ENCODE results near the gene SCN1B. TPM values are rescaled to one million over a fixed set of nuclear protein-coding genes. Genes with fewer than 3 reads are reported as not detected.

SCN1B gene
- total RNA-seq, 1 experiment from 2014 or later: 8.0 TPM

- TF ChIP-seq, protein P1, sequence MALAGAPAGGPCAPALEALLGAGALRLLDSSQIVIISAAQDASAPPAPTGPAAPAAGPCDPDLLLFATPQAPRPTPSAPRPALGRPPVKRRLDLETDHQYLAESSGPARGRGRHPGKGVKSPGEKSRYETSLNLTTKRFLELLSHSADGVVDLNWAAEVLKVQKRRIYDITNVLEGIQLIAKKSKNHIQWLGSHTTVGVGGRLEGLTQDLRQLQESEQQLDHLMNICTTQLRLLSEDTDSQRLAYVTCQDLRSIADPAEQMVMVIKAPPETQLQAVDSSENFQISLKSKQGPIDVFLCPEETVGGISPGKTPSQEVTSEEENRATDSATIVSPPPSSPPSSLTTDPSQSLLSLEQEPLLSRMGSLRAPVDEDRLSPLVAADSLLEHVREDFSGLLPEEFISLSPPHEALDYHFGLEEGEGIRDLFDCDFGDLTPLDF (CRISPR knock-in tag; IDR thresholded peaks at IDR 0.05): no peak
- TF ChIP-seq RORB (CRISPR knock-in tag; IDR thresholded peaks at IDR 0.05) (no peak), GRHL2 (CRISPR knock-in tag; IDR thresholded peaks at IDR 0.05; ENCODE audit: insufficient replicate concordance, severe bottlenecking) (no peak)
- TF ChIP-seq, protein P2, sequence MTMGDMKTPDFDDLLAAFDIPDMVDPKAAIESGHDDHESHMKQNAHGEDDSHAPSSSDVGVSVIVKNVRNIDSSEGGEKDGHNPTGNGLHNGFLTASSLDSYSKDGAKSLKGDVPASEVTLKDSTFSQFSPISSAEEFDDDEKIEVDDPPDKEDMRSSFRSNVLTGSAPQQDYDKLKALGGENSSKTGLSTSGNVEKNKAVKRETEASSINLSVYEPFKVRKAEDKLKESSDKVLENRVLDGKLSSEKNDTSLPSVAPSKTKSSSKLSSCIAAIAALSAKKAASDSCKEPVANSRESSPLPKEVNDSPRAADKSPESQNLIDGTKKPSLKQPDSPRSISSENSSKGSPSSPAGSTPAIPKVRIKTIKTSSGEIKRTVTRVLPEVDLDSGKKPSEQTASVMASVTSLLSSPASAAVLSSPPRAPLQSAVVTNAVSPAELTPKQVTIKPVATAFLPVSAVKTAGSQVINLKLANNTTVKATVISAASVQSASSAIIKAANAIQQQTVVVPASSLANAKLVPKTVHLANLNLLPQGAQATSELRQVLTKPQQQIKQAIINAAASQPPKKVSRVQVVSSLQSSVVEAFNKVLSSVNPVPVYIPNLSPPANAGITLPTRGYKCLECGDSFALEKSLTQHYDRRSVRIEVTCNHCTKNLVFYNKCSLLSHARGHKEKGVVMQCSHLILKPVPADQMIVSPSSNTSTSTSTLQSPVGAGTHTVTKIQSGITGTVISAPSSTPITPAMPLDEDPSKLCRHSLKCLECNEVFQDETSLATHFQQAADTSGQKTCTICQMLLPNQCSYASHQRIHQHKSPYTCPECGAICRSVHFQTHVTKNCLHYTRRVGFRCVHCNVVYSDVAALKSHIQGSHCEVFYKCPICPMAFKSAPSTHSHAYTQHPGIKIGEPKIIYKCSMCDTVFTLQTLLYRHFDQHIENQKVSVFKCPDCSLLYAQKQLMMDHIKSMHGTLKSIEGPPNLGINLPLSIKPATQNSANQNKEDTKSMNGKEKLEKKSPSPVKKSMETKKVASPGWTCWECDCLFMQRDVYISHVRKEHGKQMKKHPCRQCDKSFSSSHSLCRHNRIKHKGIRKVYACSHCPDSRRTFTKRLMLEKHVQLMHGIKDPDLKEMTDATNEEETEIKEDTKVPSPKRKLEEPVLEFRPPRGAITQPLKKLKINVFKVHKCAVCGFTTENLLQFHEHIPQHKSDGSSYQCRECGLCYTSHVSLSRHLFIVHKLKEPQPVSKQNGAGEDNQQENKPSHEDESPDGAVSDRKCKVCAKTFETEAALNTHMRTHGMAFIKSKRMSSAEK (CRISPR knock-in tag; IDR thresholded peaks at IDR 0.05; ENCODE audit: borderline replicate concordance): no peak
Observed at GRCh38 chr19:35052599-35053190, 22.4 kb downstream of the SCN1B start (continued).

DNA sequence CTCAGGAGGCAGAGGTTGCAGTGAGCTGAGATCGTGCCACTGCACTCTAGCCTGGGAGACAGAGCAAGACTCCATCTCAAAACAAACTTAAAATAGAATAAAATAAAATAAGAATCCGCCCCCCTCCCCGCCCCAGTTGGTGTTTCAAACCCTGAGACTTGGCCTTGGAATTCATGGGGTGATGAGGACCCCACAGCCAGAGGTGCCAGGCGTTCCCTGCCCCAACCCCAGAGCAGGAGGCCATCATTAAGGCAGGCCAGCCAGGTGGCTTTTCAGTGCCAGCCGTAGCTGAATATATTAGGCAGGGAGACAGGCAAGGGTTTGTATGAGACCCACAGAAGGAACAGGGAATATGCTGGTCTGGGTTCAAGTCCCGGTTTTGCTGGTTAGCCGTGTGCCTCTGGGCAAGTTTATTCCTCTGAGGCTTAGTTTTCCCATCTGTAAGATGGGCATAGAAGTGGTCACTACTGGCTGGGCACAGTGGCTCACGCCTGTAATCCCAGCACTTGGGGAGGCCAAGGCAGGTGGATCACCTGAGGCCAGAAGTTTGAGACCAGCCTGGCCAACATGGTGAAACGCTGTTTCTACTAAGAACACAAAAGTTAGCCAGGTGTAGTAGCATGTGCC is 23.5 kb downstream of the SCN1B start:
- DNase-seq (ENCODE audit: low spot score) (no peak), ATAC-seq (no peak)
- no peaks in the 10 kb centered on the region for H3K27me3 Mint-ChIP-seq (ENCODE audit: low read depth)
- CTCF ChIA-PET: interaction anchor here (1.6 to 5.0 kb wide), 6 partner anchors 9 to 215 kb away, joined by 5 to 81 read pairs (median 16); no protein-coding TSS in a partner anchor
- no peak overlapping the region for H3K27ac Mint-ChIP-seq
- H3K4me3 Mint-ChIP-seq: no peak overlapping the region
- peaks cover 9% of the 10 kb centered on the region for H3K36me3 Mint-ChIP-seq
- POLR2A ChIA-PET: no interaction called here
- peaks cover 17% of the 10 kb centered on the region for H3K4me1 Mint-ChIP-seq
- no peaks in the 10 kb centered on the region for H3K9me3 Mint-ChIP-seq
- TF ChIP-seq, protein P2 (CRISPR knock-in tag; IDR thresholded peaks at IDR 0.05; ENCODE audit: borderline replicate concordance): no peak
- TF ChIP-seq NFATC4 (CRISPR knock-in tag; IDR thresholded peaks at IDR 0.05) (no peak), FOXP4 (CRISPR knock-in tag; IDR thresholded peaks at IDR 0.05) (no peak), RELA (CRISPR knock-in tag; IDR thresholded peaks at IDR 0.05; ENCODE audit: borderline replicate concordance) (no peak), ZNF425 (CRISPR knock-in tag; conservative IDR thresholded peaks at IDR 0.05) (no peak), HMGA2 (CRISPR knock-in tag; IDR thresholded peaks at IDR 0.05) (no peak), ZMAT4 (CRISPR knock-in tag; IDR thresholded peaks at IDR 0.05) (no peak), ZNF121 (CRISPR knock-in tag; IDR thresholded peaks at IDR 0.05) (no peak), PRDM15 (CRISPR knock-in tag; IDR thresholded peaks at IDR 0.05) (no peak)
- TF ChIP-seq, protein P3, sequence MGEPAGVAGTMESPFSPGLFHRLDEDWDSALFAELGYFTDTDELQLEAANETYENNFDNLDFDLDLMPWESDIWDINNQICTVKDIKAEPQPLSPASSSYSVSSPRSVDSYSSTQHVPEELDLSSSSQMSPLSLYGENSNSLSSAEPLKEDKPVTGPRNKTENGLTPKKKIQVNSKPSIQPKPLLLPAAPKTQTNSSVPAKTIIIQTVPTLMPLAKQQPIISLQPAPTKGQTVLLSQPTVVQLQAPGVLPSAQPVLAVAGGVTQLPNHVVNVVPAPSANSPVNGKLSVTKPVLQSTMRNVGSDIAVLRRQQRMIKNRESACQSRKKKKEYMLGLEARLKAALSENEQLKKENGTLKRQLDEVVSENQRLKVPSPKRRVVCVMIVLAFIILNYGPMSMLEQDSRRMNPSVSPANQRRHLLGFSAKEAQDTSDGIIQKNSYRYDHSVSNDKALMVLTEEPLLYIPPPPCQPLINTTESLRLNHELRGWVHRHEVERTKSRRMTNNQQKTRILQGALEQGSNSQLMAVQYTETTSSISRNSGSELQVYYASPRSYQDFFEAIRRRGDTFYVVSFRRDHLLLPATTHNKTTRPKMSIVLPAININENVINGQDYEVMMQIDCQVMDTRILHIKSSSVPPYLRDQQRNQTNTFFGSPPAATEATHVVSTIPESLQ (CRISPR knock-in tag; IDR thresholded peaks at IDR 0.05): no peak
